A549 treated with AZD9567 at 1 μM for 4 hours (cell line): ENCODE measurements around the gene LEF1. TPM values are rescaled to one million over a fixed set of nuclear protein-coding genes. Genes with fewer than 3 reads are reported as not detected.

Experiments used
- total RNA-seq: library from RNA; stranded (reverse); fragments of 200-300 nt; extraction: Qiagen RNA extraction; gene quantifications from 5 replicates; pipeline ENCODE4 v1.2.3, GENCODE V29; 2022; ENCODE audit not compliant: insufficient read depth

Gene LEF1
- 0.09 to 0.15 TPM (median 0.13 TPM) in 4 of 5 replicates, not detected in the other for total RNA-seq

DNA sequence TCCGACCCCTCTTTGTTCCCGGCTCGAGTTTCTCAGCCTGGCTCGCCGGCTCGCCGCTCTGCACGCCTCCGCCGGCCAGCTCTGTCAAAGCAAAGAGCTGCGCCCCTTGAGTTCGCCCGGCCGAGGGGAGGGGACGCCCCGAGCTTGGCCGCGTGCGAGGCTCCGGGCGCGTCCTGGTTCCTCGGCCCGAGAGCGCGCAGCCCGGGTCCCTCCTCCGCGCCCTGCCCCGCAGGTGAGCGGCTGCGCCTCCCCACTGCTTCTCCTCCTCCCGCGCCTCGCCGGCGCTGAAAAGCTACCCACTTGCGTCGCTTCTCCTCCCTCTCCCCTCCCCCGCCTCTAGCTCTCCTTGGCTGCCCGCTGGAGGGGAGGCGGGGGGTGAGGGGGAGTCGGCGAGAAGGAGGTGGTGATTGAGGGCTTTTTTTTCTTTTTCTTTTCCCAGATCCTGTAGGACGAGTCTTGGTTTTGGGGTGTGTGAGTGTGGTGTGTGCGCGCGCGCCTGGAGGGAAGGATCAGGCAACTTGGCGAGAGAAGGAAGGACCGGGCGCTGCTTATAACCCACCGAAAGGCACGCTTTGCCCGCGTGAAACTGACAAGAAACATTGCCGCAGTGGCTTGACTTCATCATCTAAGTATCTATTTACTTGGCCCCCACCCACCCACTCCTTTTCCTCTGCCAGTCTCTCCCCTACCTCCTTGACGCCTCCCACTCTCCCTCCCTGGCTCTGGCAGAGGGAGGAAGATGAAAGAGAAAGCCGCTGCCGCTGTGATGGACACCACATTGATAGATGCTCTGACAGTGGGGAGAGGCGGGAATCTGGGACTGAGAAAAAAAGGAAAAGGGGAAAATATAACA lies at the start of gene LEF1:
TSS of gene LEF1 (minus strand) at position 262 of the 853 bp plus-strand sequence. CDS start 1,165 bp downstream, outside the sequence.

Other genes starting within 250 kb of the LEF1 start
- 1.3 to 3.4 TPM (median 1.8 TPM) in 5 replicates for gene CYP2U1, start 237.4 kb downstream of the LEF1 start, total RNA-seq
- 22.7 to 29.2 TPM (median 25.2 TPM) in 5 replicates for gene HADH, start 179.0 kb downstream of the LEF1 start, total RNA-seq